Ishikawa (cell line): ENCODE measurements around the gene GPR101.

Experiments used
- TAF1 ChIP-seq: IDR thresholded peaks from 2 replicates; pipeline ENCODE4 v1.6.1; 2012; ENCODE audit warnings: low read depth, mild to moderate bottlenecking
- YY1 ChIP-seq: IDR thresholded peaks from 2 replicates; pipeline ENCODE4 v1.6.1; 2012; ENCODE audit warnings: low read depth

DNA sequence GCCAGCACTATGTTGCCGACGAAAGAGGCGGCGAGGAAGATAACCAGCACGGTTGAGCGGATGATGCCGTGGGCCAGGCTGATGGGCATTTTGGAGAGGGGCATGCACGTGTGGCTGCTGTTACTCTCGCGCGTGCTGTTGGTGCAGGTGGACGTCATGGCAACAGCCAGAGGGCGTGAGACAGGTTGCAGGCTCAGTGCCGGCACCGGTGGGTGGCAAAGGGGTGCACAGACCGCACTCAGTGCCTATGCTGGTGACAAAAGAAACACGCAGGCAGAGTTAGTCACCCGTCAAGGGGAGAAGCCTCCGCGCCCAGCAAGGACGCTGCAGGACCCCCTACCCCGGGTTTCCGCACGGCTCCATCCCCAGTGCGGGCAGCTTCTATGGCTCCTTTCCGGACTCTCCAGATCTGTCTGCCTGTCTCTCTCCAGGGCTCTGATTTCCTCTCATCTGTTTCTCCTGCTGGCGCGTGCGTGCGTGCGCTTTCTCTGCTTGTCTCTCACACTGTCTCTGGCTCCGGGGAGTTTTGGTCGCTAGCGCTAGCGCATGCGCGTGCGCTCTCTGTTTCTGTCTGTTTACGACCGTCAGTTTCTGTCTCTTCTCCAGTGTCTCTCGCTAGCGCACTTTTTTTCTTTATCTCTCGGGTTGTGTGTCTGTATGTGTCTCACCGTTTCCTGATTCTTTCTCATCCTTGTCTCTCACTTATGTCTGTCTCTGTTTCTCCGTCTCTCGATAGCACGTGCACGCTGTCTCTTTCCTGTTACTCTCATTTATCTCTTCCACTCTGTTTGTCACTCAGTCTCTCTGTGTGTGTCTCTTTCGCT is 2.1 kb downstream of the GPR101 start:
- no peak for TF ChIP-seq TAF1
- no peak for TF ChIP-seq YY1
